Peyer's patch (tissue), 4 donors: Measurements from ENCODE around the gene DIAPH2.

Experiments used
- POLR2A ChIP-seq, 2 donors: fragments of 450-650 bp; IDR thresholded peaks; one replicate each; pipeline ENCODE4 v1.5.1; 2017; ENCODE audit warnings: antibody characterized with exemption in 2 of 2, mild to moderate bottlenecking in 2 of 2, moderate library complexity in 2 of 2
- TF ChIP-seq, protein P1 (sequence below), 6 experiments: fragments of 450-650 bp in 4 of 6; fragments of 200-600 bp in 2 of 6; sonication (generic) in 1 of 6; IDR thresholded peaks; one replicate each; pipeline ENCODE4 v1.5.1; 2017 to 2019; ENCODE audit warnings: antibody characterized with exemption in 6 of 6, mild to moderate bottlenecking in 3 of 6, moderate library complexity in 1 of 6

DNA sequence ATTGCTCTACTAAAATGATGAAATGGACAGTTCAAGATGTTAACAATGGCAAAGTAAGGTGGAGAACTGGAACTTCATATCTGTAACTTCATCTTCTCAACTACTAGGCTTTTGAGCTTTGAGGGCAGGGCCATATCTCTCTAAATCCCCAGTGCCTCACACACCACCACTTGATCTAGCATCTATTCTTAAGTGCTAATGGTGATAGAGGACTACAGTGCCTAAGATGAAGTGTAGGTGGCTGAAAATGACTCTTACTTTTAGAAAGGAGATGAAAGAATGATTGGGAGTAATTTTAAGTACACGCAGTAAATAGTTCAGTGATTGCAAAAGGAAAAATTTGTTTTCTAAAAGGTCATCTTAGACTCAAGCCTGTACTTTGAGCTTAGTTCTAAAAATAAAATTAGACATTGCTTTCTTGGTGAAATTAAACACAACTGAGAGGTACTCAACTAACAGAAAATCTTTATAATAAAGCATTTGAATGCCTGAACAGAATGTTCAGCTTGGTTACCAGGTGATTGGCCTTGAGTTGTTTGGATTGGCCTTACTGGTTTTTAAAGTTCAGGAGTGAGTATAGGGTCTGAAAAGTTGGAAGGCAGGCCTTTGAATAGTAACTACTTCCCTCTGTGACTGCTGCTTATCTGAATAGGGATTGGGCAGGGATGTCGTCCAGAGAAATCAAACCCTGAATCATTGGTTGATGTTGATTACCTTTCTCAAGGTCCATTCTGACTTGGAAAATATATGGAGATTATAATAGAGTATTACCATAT lies 45.4 kb downstream of the DIAPH2 start:
- TF ChIP-seq, protein P1, sequence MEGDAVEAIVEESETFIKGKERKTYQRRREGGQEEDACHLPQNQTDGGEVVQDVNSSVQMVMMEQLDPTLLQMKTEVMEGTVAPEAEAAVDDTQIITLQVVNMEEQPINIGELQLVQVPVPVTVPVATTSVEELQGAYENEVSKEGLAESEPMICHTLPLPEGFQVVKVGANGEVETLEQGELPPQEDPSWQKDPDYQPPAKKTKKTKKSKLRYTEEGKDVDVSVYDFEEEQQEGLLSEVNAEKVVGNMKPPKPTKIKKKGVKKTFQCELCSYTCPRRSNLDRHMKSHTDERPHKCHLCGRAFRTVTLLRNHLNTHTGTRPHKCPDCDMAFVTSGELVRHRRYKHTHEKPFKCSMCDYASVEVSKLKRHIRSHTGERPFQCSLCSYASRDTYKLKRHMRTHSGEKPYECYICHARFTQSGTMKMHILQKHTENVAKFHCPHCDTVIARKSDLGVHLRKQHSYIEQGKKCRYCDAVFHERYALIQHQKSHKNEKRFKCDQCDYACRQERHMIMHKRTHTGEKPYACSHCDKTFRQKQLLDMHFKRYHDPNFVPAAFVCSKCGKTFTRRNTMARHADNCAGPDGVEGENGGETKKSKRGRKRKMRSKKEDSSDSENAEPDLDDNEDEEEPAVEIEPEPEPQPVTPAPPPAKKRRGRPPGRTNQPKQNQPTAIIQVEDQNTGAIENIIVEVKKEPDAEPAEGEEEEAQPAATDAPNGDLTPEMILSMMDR (IDR thresholded peaks at IDR 0.05): no peak
- no peak for TF ChIP-seq POLR2A (IDR thresholded peaks at IDR 0.05)
